Endothelial cell of umbilical vein (primary cell): ENCODE data around the gene KIAA1549.

Experiments
- CTCF ChIP-seq, 2 donors: IDR thresholded peaks; 1 replicate in 1 of 2; 2 replicates in 1 of 2; pipeline ENCODE4 v1.5.1; 2011; ENCODE audit warnings: low read length in 2 of 2, mild to moderate bottlenecking in 2 of 2, moderate library complexity in 2 of 2, control low read depth in 1 of 2, inconsistent platforms in 1 of 2, low read depth in 1 of 2; ENCODE audit not compliant: insufficient read depth in 1 of 2; ENCODE audit errors: extremely low read depth in 1 of 2
- EZH2 ChIP-seq: IDR thresholded peaks from 2 replicates; pipeline ENCODE4 v1.6.1; 2012; ENCODE audit warnings: borderline replicate concordance, low read depth, mild to moderate bottlenecking, moderate library complexity, low read length, inconsistent platforms; ENCODE audit not compliant: severe bottlenecking
- POLR2A ChIP-seq: IDR thresholded peaks from 2 replicates; pipeline ENCODE4 v1.6.1; 2012; ENCODE audit warnings: low read depth, mild to moderate bottlenecking, control low read depth, low read length
- POLR2AphosphoS5 ChIP-seq: IDR thresholded peaks from 2 replicates; pipeline ENCODE4 v1.6.1; 2012; ENCODE audit warnings: low read depth, mild to moderate bottlenecking, control low read depth, low read length, moderate library complexity; ENCODE audit not compliant: insufficient read depth

GRCh38 chr7:138867744-138868143, 113.4 kb downstream of the KIAA1549 start:
- TF ChIP-seq CTCF (IDR thresholded peaks at IDR 0.05; ENCODE audit: extremely low read depth in 1 of 2, insufficient read depth in 1 of 2, low read depth in 1 of 2, low read length in 2 of 2): no peak
- no peak for TF ChIP-seq POLR2AphosphoS5
- no peak for TF ChIP-seq EZH2
- TF ChIP-seq POLR2A: no peak
